ENCODE results near the gene TP73. TPM values are rescaled to one million over a fixed set of nuclear protein-coding genes. Genes with fewer than 3 reads are reported as not detected.

The TP73 gene
- total RNA-seq, 1 experiment from 2014 or later: 19.2 TPM

DNA sequence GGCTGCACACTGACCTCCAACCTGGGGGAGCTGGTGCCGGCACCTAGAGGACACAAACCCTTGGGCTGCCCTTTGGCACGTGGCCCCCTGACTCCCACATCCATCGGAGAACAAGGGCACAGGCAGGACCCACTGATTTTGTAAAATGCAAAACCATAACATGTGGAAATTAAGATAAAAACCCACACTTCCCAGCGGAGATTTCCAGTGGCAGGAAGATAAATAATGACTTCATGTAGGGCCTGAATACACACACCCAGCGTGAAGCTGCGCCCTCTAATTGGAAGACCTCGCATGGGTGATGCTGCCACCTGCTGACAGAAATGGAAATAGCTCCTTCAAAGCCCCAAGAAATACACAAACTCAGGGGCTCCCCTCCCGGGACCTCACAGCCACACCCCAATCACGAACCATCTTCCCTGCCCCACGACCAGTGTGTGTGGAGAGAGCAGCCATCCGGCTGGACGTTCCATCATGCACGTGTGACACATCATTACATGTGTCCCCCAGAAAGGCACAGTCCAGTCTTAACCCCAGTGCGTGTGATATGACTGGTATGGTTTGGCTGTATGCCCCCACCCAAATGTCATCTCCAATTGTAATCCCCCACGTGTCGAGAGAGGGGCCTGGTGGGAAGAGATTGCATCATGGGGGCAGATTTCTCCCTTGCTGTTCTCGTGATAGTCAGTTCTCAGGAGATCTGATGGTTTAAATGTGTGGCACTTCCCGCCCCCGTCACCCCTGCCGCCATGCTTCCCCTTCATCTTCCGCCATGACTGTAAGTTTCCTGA is 33.2 kb upstream of the TP73 start:
- Histone ChIP-seq H3K4me3 (replicated peaks in 1 of 2; ENCODE audit: low read depth in 1 of 2, low read length in 2 of 2) (no peak overlapping the region), H4K20me1 (ENCODE audit: insufficient read depth) (no peaks in the 10 kb centered on the region), H3K27ac (ENCODE audit: low read depth, low read length) (no peak overlapping the region), H3K36me3 (ENCODE audit: control insufficient read depth in 1 of 2, insufficient read depth in 2 of 2, low read length in 2 of 2) (no peaks in the 10 kb centered on the region), H3K4me1 (ENCODE audit: control insufficient read depth in 1 of 2, insufficient read depth in 2 of 2, low read length in 2 of 2) (peaks cover 19 to 39% of the 10 kb centered on the region in 2 experiments), H3K27me3 (ENCODE audit: insufficient read depth, low read length) (no peaks in the 10 kb centered on the region), H3K4me2 (ENCODE audit: low read length) (peak overlapping the region; percentile 39; the same call in 1 of the 2 replicates), H3K9ac (ENCODE audit: low read length) (no peak overlapping the region), H3K9me3 (ENCODE audit: control insufficient read depth in 1 of 2, insufficient read depth in 1 of 2, low read depth in 1 of 2, low read length in 2 of 2) (no peaks in the 10 kb centered on the region), H3K9me2 (ENCODE audit: insufficient read depth) (no peaks in the 10 kb centered on the region), H2AFZ (ENCODE audit: low read depth, low read length, poor library complexity, severe bottlenecking) (peak overlapping the region; percentile 10), H3K79me2 (ENCODE audit: insufficient read depth, low read length) (no peaks in the 10 kb centered on the region)
- ChIA-PET RAD21 (ENCODE audit: low non-redundant PET in 1 of 2, low total read pairs in 2 of 2, uncharacterized antibody in 2 of 2, unreplicated experiment in 2 of 2) (interaction anchor here (0.7 to 1.6 kb wide), 8 partner anchors 31 to 166 kb away, joined by 3 to 10 read pairs (median 6); no protein-coding TSS in a partner anchor), CTCF (interaction anchor here (0.6 to 4.2 kb wide), 21 partner anchors 9 to 797 kb away, joined by 3 to 136 read pairs (median 4); partner anchors contain the start of gene TP73), POLR2A (interaction anchor here (1.0 kb wide), 2 partner anchors 117 to 166 kb away, joined by 3 to 6 read pairs; no protein-coding TSS in a partner anchor)
- intact Hi-C loops (cut with micrococcal nuclease): loop anchor here (1.0 kb wide), 2 partner anchors 128 to 166 kb away; no protein-coding TSS in a partner anchor
- TF ChIP-seq, protein P1, sequence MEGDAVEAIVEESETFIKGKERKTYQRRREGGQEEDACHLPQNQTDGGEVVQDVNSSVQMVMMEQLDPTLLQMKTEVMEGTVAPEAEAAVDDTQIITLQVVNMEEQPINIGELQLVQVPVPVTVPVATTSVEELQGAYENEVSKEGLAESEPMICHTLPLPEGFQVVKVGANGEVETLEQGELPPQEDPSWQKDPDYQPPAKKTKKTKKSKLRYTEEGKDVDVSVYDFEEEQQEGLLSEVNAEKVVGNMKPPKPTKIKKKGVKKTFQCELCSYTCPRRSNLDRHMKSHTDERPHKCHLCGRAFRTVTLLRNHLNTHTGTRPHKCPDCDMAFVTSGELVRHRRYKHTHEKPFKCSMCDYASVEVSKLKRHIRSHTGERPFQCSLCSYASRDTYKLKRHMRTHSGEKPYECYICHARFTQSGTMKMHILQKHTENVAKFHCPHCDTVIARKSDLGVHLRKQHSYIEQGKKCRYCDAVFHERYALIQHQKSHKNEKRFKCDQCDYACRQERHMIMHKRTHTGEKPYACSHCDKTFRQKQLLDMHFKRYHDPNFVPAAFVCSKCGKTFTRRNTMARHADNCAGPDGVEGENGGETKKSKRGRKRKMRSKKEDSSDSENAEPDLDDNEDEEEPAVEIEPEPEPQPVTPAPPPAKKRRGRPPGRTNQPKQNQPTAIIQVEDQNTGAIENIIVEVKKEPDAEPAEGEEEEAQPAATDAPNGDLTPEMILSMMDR (IDR thresholded peaks at IDR 0.05 in 2 of 3, conservative IDR thresholded peaks at IDR 0.05 in 1 of 3; ENCODE audit: borderline replicate concordance in 1 of 3, insufficient read depth in 1 of 3, low read depth in 2 of 3, low read length in 2 of 3): peak in 2 of 3 experiments; percentile 81 to 86; a peak in 4 of 6 replicates
- TF ChIP-seq ZNF274 (IDR thresholded peaks at IDR 0.05; ENCODE audit: low read depth, low read length): no peak
- DNase-seq (ENCODE audit: low read depth, low spot score) (peak; percentile 53), ATAC-seq (peak; percentile 81)
- BruUV-seq (replicated peaks): no TSS peak

DNA sequence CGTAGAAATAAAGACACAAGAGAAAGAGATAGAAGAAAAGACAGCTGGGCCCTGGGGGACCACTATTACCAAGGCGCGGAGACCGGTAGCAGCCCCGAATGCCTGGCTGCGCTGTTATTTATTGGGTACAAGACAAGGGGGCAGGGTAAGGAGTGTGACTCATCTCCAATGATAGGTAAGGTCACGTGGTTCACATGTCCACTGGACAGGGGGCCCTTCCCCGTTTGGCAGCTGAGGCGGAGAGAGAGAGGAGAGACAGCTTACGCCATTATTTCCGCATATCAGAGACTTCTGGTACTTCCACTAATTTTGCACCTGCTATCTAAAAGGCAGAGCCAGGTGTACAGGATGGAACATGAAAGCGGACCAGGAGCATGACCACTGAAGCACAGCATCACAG is 31.6 kb upstream of the TP73 start:
- Histone ChIP-seq H3K79me2 (ENCODE audit: insufficient read depth, low read length) (no peaks in the 10 kb centered on the region), H3K9ac (ENCODE audit: low read length) (no peak overlapping the region), H3K4me2 (ENCODE audit: low read length) (peak overlapping the region; percentile 47), H3K36me3 (ENCODE audit: control insufficient read depth in 1 of 2, insufficient read depth in 2 of 2, low read length in 2 of 2) (no peaks in the 10 kb centered on the region), H3K4me3 (replicated peaks in 1 of 2; ENCODE audit: low read depth in 1 of 2, low read length in 2 of 2) (no peak overlapping the region), H4K20me1 (ENCODE audit: insufficient read depth) (no peaks in the 10 kb centered on the region), H3K9me3 (ENCODE audit: control insufficient read depth in 1 of 2, insufficient read depth in 1 of 2, low read depth in 1 of 2, low read length in 2 of 2) (no peaks in the 10 kb centered on the region), H3K27ac (ENCODE audit: low read depth, low read length) (no peak overlapping the region), H3K4me1 (ENCODE audit: control insufficient read depth in 1 of 2, insufficient read depth in 2 of 2, low read length in 2 of 2) (peaks cover 6 to 29% of the 10 kb centered on the region in 2 experiments; a peak in 2 of 4 replicates), H3K27me3 (ENCODE audit: insufficient read depth, low read length) (no peaks in the 10 kb centered on the region), H2AFZ (ENCODE audit: low read depth, low read length, poor library complexity, severe bottlenecking) (no peak overlapping the region), H3K9me2 (ENCODE audit: insufficient read depth) (no peaks in the 10 kb centered on the region)
- ATAC-seq: no peak
- ChIA-PET RAD21 (ENCODE audit: low non-redundant PET in 1 of 2, low total read pairs in 2 of 2, uncharacterized antibody in 2 of 2, unreplicated experiment in 2 of 2) (interaction anchor here (0.6 to 2.5 kb wide), 5 partner anchors 56 to 168 kb away, joined by 3 to 9 read pairs (median 3); no protein-coding TSS in a partner anchor), CTCF (interaction anchor here (0.8 to 4.2 kb wide), 6 partner anchors 32 to 168 kb away, joined by 3 to 136 read pairs (median 6); no protein-coding TSS in a partner anchor), POLR2A (no interaction called here)
- BruUV-seq (replicated peaks): no TSS peak
- DNase-seq (ENCODE audit: low read depth, low spot score): no peak
- intact Hi-C loops (cut with micrococcal nuclease): loop anchor here (1.0 kb wide), 1 partner anchor 104 kb away; no protein-coding TSS in a partner anchor
- TF ChIP-seq EGR1 (IDR thresholded peaks at IDR 0.05; ENCODE audit: low read depth): no peak
- no peak for TF ChIP-seq YY1 (IDR thresholded peaks at IDR 0.05; ENCODE audit: extremely low read depth, insufficient replicate concordance, low read depth, low read length)
- TF ChIP-seq, protein P2, sequence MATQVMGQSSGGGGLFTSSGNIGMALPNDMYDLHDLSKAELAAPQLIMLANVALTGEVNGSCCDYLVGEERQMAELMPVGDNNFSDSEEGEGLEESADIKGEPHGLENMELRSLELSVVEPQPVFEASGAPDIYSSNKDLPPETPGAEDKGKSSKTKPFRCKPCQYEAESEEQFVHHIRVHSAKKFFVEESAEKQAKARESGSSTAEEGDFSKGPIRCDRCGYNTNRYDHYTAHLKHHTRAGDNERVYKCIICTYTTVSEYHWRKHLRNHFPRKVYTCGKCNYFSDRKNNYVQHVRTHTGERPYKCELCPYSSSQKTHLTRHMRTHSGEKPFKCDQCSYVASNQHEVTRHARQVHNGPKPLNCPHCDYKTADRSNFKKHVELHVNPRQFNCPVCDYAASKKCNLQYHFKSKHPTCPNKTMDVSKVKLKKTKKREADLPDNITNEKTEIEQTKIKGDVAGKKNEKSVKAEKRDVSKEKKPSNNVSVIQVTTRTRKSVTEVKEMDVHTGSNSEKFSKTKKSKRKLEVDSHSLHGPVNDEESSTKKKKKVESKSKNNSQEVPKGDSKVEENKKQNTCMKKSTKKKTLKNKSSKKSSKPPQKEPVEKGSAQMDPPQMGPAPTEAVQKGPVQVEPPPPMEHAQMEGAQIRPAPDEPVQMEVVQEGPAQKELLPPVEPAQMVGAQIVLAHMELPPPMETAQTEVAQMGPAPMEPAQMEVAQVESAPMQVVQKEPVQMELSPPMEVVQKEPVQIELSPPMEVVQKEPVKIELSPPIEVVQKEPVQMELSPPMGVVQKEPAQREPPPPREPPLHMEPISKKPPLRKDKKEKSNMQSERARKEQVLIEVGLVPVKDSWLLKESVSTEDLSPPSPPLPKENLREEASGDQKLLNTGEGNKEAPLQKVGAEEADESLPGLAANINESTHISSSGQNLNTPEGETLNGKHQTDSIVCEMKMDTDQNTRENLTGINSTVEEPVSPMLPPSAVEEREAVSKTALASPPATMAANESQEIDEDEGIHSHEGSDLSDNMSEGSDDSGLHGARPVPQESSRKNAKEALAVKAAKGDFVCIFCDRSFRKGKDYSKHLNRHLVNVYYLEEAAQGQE (IDR thresholded peaks at IDR 0.05; ENCODE audit: low read depth): no peak
- TF ChIP-seq SP1 (IDR thresholded peaks at IDR 0.05; ENCODE audit: low read depth): no peak
- no peak for TF ChIP-seq FOSL1 (IDR thresholded peaks at IDR 0.05; ENCODE audit: low read depth)
- TF ChIP-seq, protein P3, sequence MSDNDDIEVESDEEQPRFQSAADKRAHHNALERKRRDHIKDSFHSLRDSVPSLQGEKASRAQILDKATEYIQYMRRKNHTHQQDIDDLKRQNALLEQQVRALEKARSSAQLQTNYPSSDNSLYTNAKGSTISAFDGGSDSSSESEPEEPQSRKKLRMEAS (IDR thresholded peaks at IDR 0.05): no peak
- no peak for TF ChIP-seq CBX3 (IDR thresholded peaks at IDR 0.05; ENCODE audit: low read depth)
